Mononuclear cell (primary cell): ENCODE results near the gene RFPL3. TPM values are rescaled to one million over a fixed set of nuclear protein-coding genes. Genes with fewer than 3 reads are reported as not detected.
"Not testable (repeated sequence)": the region's sequence is repeated elsewhere in the genome, so short reads cannot be mapped to it uniquely, and the experiment has no call there.

Experiments used
- H3K27me3 ChIP-seq: 2 replicates; pipeline ENCODE4 v1.6.0; 2011; ENCODE audit warnings: low read length, control low read depth; ENCODE audit not compliant: insufficient read depth
- H3K4me1 ChIP-seq: 2 replicates; pipeline ENCODE4 v1.5.1; 2011; ENCODE audit warnings: mild to moderate bottlenecking, low read length, control low read depth; ENCODE audit not compliant: insufficient read depth
- H3K4me3 ChIP-seq: 2 replicates; pipeline ENCODE4 v1.5.1; 2011; ENCODE audit warnings: mild to moderate bottlenecking, low read length, moderate library complexity
- H3K9me3 ChIP-seq: 2 replicates; pipeline ENCODE4 v1.5.1; 2011; ENCODE audit warnings: low read depth, mild to moderate bottlenecking, control low read depth, low read length
- total RNA-seq: library from RNA; depleted of rRNA; stranded (reverse); fragments of >200 nt; gene quantifications from one replicate; pipeline ENCODE4 v1.2.3, GENCODE V29; 2012

Gene RFPL3
- 0.21 TPM for total RNA-seq

DNA sequence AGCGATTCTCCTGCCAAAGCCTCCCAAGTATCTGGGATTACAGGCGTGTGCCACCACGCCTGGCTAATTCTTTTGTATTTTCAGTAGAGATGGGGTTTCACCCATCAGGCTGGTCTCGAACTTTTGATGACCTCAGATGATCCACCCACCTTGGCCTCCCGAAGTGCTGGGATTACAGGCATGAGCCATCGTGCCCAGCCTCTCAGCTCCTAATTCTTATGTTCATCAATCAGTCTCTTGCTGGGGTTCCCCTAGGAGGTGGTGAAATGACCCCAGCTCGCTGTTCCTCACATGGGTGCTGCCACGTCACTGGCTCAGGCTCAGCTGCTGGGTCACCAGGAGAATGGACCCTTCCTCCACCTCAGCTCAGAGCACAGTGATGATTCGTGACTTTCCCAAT, at the start of gene RFPL3:
Gene RFPL3 (plus strand): TSS at position 301 of the 400 bp plus-strand sequence. CDS start 205 bp downstream, outside the sequence.
- not testable (repeated sequence) for H3K27me3 ChIP-seq, H3K9me3 ChIP-seq, H3K4me3 ChIP-seq, H3K4me1 ChIP-seq

DNA sequence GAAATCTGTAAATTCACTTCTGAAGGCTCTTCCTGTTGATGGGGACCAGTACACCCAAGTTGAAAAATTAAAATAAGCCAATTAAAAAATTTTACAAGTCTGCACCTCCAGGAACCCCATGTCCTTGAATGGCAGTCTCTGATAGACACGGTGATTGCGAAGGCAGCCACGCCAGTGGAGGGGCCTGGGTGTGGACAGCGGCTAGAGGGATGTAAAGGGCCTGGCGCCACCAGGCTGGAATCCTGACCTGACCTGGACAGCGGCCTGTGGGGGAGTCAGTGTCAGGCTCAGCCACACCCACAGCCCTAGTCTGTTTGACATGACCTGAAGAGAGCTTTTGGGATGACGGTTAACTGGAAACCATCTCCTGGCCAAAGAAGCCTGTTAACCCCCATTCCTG, 49.5 kb upstream of the RFPL3 start:
- Histone ChIP-seq H3K4me1 (no peaks in the 10 kb centered on the region), H3K27me3 (no peaks in the 10 kb centered on the region), H3K9me3 (no peaks in the 10 kb centered on the region), H3K4me3 (no peak overlapping the region)

- Histone ChIP-seq H3K4me1 (no peaks in the 10 kb centered on the region), H3K27me3 (no peaks in the 10 kb centered on the region), H3K4me3 (no peak overlapping the region), H3K9me3 (no peaks in the 10 kb centered on the region)
Measured at GRCh38 chr22:32308934-32309333, 48.7 kb upstream of the RFPL3 start.

- Histone ChIP-seq H3K4me1 (no peaks in the 10 kb centered on the region), H3K4me3 (no peak overlapping the region), H3K27me3 (no peaks in the 10 kb centered on the region), H3K9me3 (no peaks in the 10 kb centered on the region)
Measured at GRCh38 chr22:32309585-32310251, 47.9 kb upstream of the RFPL3 start.

- Histone ChIP-seq H3K4me3 (no peak overlapping the region), H3K9me3 (no peaks in the 10 kb centered on the region)
Measured at GRCh38 chr22:32310777-32311176, 46.9 kb upstream of the RFPL3 start.

GRCh38 chr22:32311551-32312071, 46.1 kb upstream of the RFPL3 start:
- no peaks in the 10 kb centered on the region for H3K4me1 ChIP-seq

More at GRCh38 chr22:32310777-32311176, 46.9 kb upstream of the RFPL3 start:
- Histone ChIP-seq H3K4me1 (no peaks in the 10 kb centered on the region), H3K27me3 (no peaks in the 10 kb centered on the region)

DNA sequence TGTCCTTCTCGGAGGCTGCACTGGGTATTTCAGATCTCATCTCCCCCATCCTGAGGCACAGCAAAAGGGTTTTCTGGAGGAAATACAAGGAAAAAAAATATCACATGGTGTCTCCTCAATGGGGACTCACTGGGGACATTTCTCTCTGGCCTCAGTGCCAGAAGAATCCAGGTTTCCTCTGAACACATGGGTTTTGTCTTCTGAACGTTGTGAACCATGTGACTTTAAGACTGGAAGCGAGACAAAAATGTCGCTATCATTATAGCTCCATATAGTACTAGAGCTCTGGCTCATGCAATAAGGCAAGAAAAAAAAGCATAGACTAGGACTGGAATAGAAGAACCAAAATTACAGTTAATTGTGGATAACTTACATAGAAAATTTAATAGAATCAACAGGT, 44.9 kb upstream of the RFPL3 start:
- no peaks in the 10 kb centered on the region for H3K9me3 ChIP-seq
- no peaks in the 10 kb centered on the region for H3K4me1 ChIP-seq
- no peak overlapping the region for H3K4me3 ChIP-seq
- no peaks in the 10 kb centered on the region for H3K27me3 ChIP-seq

More at GRCh38 chr22:32311551-32312071, 46.1 kb upstream of the RFPL3 start:
- no peaks in the 10 kb centered on the region for H3K9me3 ChIP-seq
- no peak overlapping the region for H3K4me3 ChIP-seq
- no peaks in the 10 kb centered on the region for H3K27me3 ChIP-seq

DNA sequence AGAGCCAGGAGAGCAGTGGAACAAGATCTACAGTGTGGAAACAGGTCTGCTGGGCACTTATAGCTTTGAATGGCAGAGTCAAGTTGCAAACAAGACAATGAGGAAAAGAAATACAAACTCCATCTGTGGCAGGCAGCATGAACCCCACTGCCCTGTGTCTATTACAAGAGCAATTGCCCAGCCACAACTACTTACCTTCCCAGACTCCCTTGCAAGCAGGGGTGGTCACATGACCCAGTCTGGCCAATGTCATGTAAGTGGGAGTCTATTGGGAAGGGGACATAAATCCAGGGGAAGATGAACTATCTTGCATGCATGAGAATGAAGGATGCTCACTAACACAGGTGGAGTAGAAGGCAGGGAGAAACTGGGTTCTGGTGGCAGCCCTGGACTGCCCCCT, 44.1 kb upstream of the RFPL3 start:
- H3K4me3 ChIP-seq: no peak overlapping the region
- no peaks in the 10 kb centered on the region for H3K27me3 ChIP-seq
- H3K4me1 ChIP-seq: no peaks in the 10 kb centered on the region
- no peaks in the 10 kb centered on the region for H3K9me3 ChIP-seq

GRCh38 chr22:32317524-32317923, 40.1 kb upstream of the RFPL3 start:
- Histone ChIP-seq H3K27me3 (no peaks in the 10 kb centered on the region), H3K4me1 (no peaks in the 10 kb centered on the region), H3K9me3 (no peaks in the 10 kb centered on the region), H3K4me3 (no peak overlapping the region)

GRCh38 chr22:32318361-32318760, 39.3 kb upstream of the RFPL3 start:
- Histone ChIP-seq H3K4me3 (no peak overlapping the region), H3K4me1 (no peaks in the 10 kb centered on the region), H3K27me3 (no peaks in the 10 kb centered on the region), H3K9me3 (no peaks in the 10 kb centered on the region)

GRCh38 chr22:32319861-32320406, 37.7 kb upstream of the RFPL3 start:
- H3K9me3 ChIP-seq: no peaks in the 10 kb centered on the region
- H3K4me1 ChIP-seq: no peaks in the 10 kb centered on the region
- H3K4me3 ChIP-seq: no peak overlapping the region
- no peaks in the 10 kb centered on the region for H3K27me3 ChIP-seq

- Histone ChIP-seq H3K4me1 (no peaks in the 10 kb centered on the region), H3K27me3 (no peaks in the 10 kb centered on the region), H3K4me3 (no peak overlapping the region), H3K9me3 (no peaks in the 10 kb centered on the region)
Measured at GRCh38 chr22:32322986-32323385, 34.7 kb upstream of the RFPL3 start.

GRCh38 chr22:32323513-32324164, 34.0 kb upstream of the RFPL3 start:
- no peaks in the 10 kb centered on the region for H3K4me1 ChIP-seq
- H3K9me3 ChIP-seq: no peaks in the 10 kb centered on the region
- H3K27me3 ChIP-seq: no peaks in the 10 kb centered on the region
- no peak overlapping the region for H3K4me3 ChIP-seq

DNA sequence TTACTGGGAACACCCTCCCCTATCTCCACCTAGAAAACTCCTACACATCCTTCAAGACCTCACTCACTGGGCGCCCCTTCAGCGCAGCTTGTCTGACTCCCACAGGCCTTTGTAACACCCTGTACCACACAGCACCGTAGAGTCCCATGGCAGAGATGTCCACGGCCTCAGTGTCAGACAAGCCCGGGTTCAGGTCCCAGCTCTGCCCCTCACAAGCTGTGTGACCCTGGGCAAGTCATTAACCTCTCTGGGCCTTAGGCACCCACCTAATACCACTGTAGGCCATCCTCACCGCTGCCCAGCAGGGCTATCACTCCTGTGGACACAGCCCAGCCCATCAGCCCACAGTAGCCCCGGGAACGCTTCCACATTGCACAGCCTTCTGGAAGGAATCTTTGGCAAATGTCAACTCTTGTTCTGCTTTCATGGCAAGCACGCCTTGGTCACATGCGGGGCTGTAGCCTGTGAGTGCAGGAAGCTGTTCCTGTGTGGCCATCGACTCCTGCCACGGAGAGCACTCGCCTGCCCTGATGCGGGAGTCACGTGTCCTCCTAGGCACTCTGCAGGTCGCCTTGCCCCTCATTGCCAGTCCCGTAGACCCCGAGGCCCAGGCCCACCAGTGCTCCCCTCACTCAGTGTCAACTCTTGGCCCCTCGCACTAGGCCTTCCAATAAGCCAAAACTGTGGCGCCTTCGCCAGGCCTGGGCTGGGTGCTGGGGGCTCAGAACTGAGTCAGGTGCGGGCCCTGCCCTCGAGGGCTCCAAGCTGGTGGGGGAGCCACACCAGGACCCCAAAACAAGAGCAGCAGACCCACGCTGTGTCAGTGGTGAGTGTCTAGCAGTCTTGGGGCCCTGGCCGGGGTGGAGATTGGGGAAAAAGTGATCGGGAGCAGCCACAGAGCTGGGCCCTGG, 32.9 kb upstream of the RFPL3 start:
- Histone ChIP-seq H3K4me3 (no peak overlapping the region), H3K9me3 (no peaks in the 10 kb centered on the region), H3K4me1 (no peaks in the 10 kb centered on the region), H3K27me3 (no peaks in the 10 kb centered on the region)

GRCh38 chr22:32325416-32325801, 32.3 kb upstream of the RFPL3 start:
- no peak overlapping the region for H3K4me3 ChIP-seq
- no peaks in the 10 kb centered on the region for H3K9me3 ChIP-seq

More at GRCh38 chr22:32325416-32325801, 32.3 kb upstream of the RFPL3 start:
- Histone ChIP-seq H3K27me3 (no peaks in the 10 kb centered on the region), H3K4me1 (no peaks in the 10 kb centered on the region)
